ENCODE measurements around the gene PAX1. TPM values are rescaled to one million over a fixed set of nuclear protein-coding genes. Genes with fewer than 3 reads are reported as not detected.

Gene PAX1
- total RNA-seq, result not detected
- not detected for polyA plus RNA-seq
- not detected for total RNA-seq

GRCh38 chr20:21705575-21706260 lies at the start of gene PAX1:
Gene PAX1, plus strand, starts transcription at chr20:21705664. Its CDS starts 49 bp downstream, at chr20:21705713.
- Histone ChIP-seq H3K27ac (ENCODE audit: low read depth, low read length) (no peak within 1 kb of the TSS), H3K9me3 (ENCODE audit: control insufficient read depth in 2 of 3, low read length in 3 of 3) (no peaks in the 10 kb centered on the region), H3K27me3 (ENCODE audit: control insufficient read depth in 2 of 2, insufficient read depth in 2 of 2, low read length in 2 of 2) (peaks cover 0 to 9% of the 10 kb centered on the region in 2 donors), H3K4me3 (ENCODE audit: low read length) (no peak within 1 kb of the TSS), H3K4me1 (ENCODE audit: control insufficient read depth in 2 of 2, insufficient read depth in 2 of 2, low read length in 2 of 2) (no peaks in the 10 kb centered on the region), H3K36me3 (ENCODE audit: control insufficient read depth in 2 of 3, insufficient read depth in 3 of 3, low read length in 3 of 3) (no peaks in the 10 kb centered on the region)
- ATAC-seq (no peak), DNase-seq (no peak)
- peaks cover 0 to 3% (median 0%) of the 10 kb centered on the region in 5 donors for H3K36me3 Mint-ChIP-seq
- ChIA-PET CTCF (no interaction called here), POLR2A (no interaction called here)
- peaks cover 0 to 4% (median 0%) of the 10 kb centered on the region in 11 donors for H3K9me3 Mint-ChIP-seq
- peak within 1 kb of the TSS in 2 of 10 donors; percentile 30 to 35 for H3K4me3 Mint-ChIP-seq
- H3K27ac Mint-ChIP-seq, result peak within 1 kb of the TSS in 1 of 9 donors; percentile 77
- intact Hi-C loops (cut with micrococcal nuclease), result loop anchor here in 1 of 2 donors (2.0 to 10.0 kb wide), 3 partner anchors 193 to 1341 kb away; partner anchors contain the start of genes FOXA2 and INSM1
- H3K4me1 Mint-ChIP-seq, result peaks cover 0 to 19% (median 5%) of the 10 kb centered on the region in 7 donors
- peaks cover 60 to 89% (median 70%) of the 10 kb centered on the region in 5 donors for H3K27me3 Mint-ChIP-seq

- CTCF ChIA-PET, result no interaction called here
- Mint-ChIP-seq H3K9me3 (no peaks in the 10 kb centered on the region), H3K4me1 (peaks cover 0 to 1% (median 0%) of the 10 kb centered on the region in 7 donors), H3K36me3 (no peaks in the 10 kb centered on the region), H3K27me3 (peaks cover 3 to 28% (median 21%) of the 10 kb centered on the region in 5 donors), H3K4me3 (no peak overlapping the region), H3K27ac (no peak overlapping the region)
- intact Hi-C loops (cut with micrococcal nuclease), result no loop called here
- no peak for DNase-seq
- H3K36me3 ChIP-seq (ENCODE audit: control insufficient read depth in 2 of 3, insufficient read depth in 3 of 3, low read length in 3 of 3), result no peaks in the 10 kb centered on the region
- POLR2A ChIA-PET, result no interaction called here
- no peak overlapping the region for H3K4me3 ChIP-seq (ENCODE audit: low read length)
- no peak for ATAC-seq
- H3K4me1 ChIP-seq (ENCODE audit: control insufficient read depth in 2 of 2, insufficient read depth in 2 of 2, low read length in 2 of 2), result no peaks in the 10 kb centered on the region
- no peaks in the 10 kb centered on the region for H3K9me3 ChIP-seq (ENCODE audit: control insufficient read depth in 2 of 3, low read length in 3 of 3)
- H3K27ac ChIP-seq (ENCODE audit: low read depth, low read length), result no peak overlapping the region
- peaks cover 0 to 5% of the 10 kb centered on the region in 2 donors for H3K27me3 ChIP-seq (ENCODE audit: control insufficient read depth in 2 of 2, insufficient read depth in 2 of 2, low read length in 2 of 2)
These were observed 49.0 kb upstream of the PAX1 start for GRCh38 chr20:21656308-21657067.

GRCh38 chr20:21661488-21662055 lies 43.9 kb upstream of the PAX1 start:
- Mint-ChIP-seq H3K27me3 (peaks cover 0 to 21% (median 7%) of the 10 kb centered on the region in 5 donors), H3K9me3 (peaks cover 0 to 2% (median 0%) of the 10 kb centered on the region in 11 donors), H3K27ac (no peak overlapping the region), H3K4me1 (peaks cover 0 to 1% (median 0%) of the 10 kb centered on the region in 7 donors), H3K36me3 (no peaks in the 10 kb centered on the region), H3K4me3 (no peak overlapping the region)
- intact Hi-C loops (cut with micrococcal nuclease), result no loop called here
- Histone ChIP-seq H3K27me3 (ENCODE audit: control insufficient read depth in 2 of 2, insufficient read depth in 2 of 2, low read length in 2 of 2) (peaks cover 0 to under 1% of the 10 kb centered on the region in 2 donors), H3K36me3 (ENCODE audit: control insufficient read depth in 2 of 3, insufficient read depth in 3 of 3, low read length in 3 of 3) (no peaks in the 10 kb centered on the region), H3K9me3 (ENCODE audit: control insufficient read depth in 2 of 3, low read length in 3 of 3) (no peaks in the 10 kb centered on the region), H3K4me1 (ENCODE audit: control insufficient read depth in 2 of 2, insufficient read depth in 2 of 2, low read length in 2 of 2) (no peaks in the 10 kb centered on the region), H3K27ac (ENCODE audit: low read depth, low read length) (no peak overlapping the region), H3K4me3 (ENCODE audit: low read length) (no peak overlapping the region)
- ChIA-PET POLR2A (no interaction called here), CTCF (no interaction called here)
- ATAC-seq, result no peak
- DNase-seq, result no peak

- Histone ChIP-seq H3K27ac (ENCODE audit: low read depth, low read length) (no peak overlapping the region), H3K4me3 (ENCODE audit: low read length) (no peak overlapping the region), H3K27me3 (ENCODE audit: control insufficient read depth in 2 of 2, insufficient read depth in 2 of 2, low read length in 2 of 2) (no peaks in the 10 kb centered on the region), H3K9me3 (ENCODE audit: control insufficient read depth in 2 of 3, low read length in 3 of 3) (no peaks in the 10 kb centered on the region), H3K36me3 (ENCODE audit: control insufficient read depth in 2 of 3, insufficient read depth in 3 of 3, low read length in 3 of 3) (no peaks in the 10 kb centered on the region), H3K4me1 (ENCODE audit: control insufficient read depth in 2 of 2, insufficient read depth in 2 of 2, low read length in 2 of 2) (no peaks in the 10 kb centered on the region)
- no peak for DNase-seq
- peaks cover 0 to 2% (median 0%) of the 10 kb centered on the region in 11 donors for H3K9me3 Mint-ChIP-seq
- no peak overlapping the region for H3K4me3 Mint-ChIP-seq
- peaks cover 0 to 1% (median 0%) of the 10 kb centered on the region in 7 donors for H3K4me1 Mint-ChIP-seq
- no peak for ATAC-seq
- ChIA-PET CTCF (no interaction called here), POLR2A (no interaction called here)
- H3K27ac Mint-ChIP-seq, result no peak overlapping the region
- intact Hi-C loops (cut with micrococcal nuclease), result no loop called here
- no peaks in the 10 kb centered on the region for H3K36me3 Mint-ChIP-seq
- H3K27me3 Mint-ChIP-seq, result peaks cover 0 to 15% (median 5%) of the 10 kb centered on the region in 5 donors
These were observed 42.0 kb upstream of the PAX1 start for GRCh38 chr20:21663465-21663864.

GRCh38 chr20:21665687-21666446 lies 39.6 kb upstream of the PAX1 start:
- H3K4me3 Mint-ChIP-seq, result no peak overlapping the region

GRCh38 chr20:21670126-21670525 lies 35.3 kb upstream of the PAX1 start:
- Mint-ChIP-seq H3K4me3 (no peak overlapping the region), H3K27ac (no peak overlapping the region), H3K36me3 (no peaks in the 10 kb centered on the region), H3K9me3 (peaks cover 0 to 8% (median 3%) of the 10 kb centered on the region in 11 donors), H3K27me3 (peaks cover 0 to 24% (median 6%) of the 10 kb centered on the region in 5 donors), H3K4me1 (no peaks in the 10 kb centered on the region)
- H3K27ac ChIP-seq (ENCODE audit: low read depth, low read length), result no peak overlapping the region
- intact Hi-C loops (cut with micrococcal nuclease), result no loop called here
- no peak for DNase-seq
- H3K27me3 ChIP-seq (ENCODE audit: control insufficient read depth in 2 of 2, insufficient read depth in 2 of 2, low read length in 2 of 2), result no peaks in the 10 kb centered on the region
- H3K9me3 ChIP-seq (ENCODE audit: control insufficient read depth in 2 of 3, low read length in 3 of 3), result no peaks in the 10 kb centered on the region
- H3K36me3 ChIP-seq (ENCODE audit: control insufficient read depth in 2 of 3, insufficient read depth in 3 of 3, low read length in 3 of 3), result no peaks in the 10 kb centered on the region
- no peak for ATAC-seq
- no peak overlapping the region for H3K4me3 ChIP-seq (ENCODE audit: low read length)
- ChIA-PET POLR2A (no interaction called here), CTCF (no interaction called here)
- H3K4me1 ChIP-seq (ENCODE audit: control insufficient read depth in 2 of 2, insufficient read depth in 2 of 2, low read length in 2 of 2), result no peaks in the 10 kb centered on the region

More at GRCh38 chr20:21665687-21666446, 39.6 kb upstream of the PAX1 start:
- CTCF ChIA-PET, result no interaction called here
- H3K27me3 ChIP-seq (ENCODE audit: control insufficient read depth in 2 of 2, insufficient read depth in 2 of 2, low read length in 2 of 2), result no peaks in the 10 kb centered on the region
- POLR2A ChIA-PET, result no interaction called here
- Mint-ChIP-seq H3K27ac (no peak overlapping the region), H3K4me1 (no peaks in the 10 kb centered on the region), H3K27me3 (peaks cover 0 to 10% (median 0%) of the 10 kb centered on the region in 5 donors), H3K9me3 (peaks cover 0 to 2% (median 0%) of the 10 kb centered on the region in 11 donors), H3K36me3 (no peaks in the 10 kb centered on the region)
- H3K27ac ChIP-seq (ENCODE audit: low read depth, low read length), result no peak overlapping the region
- intact Hi-C loops (cut with micrococcal nuclease), result no loop called here
- H3K4me3 ChIP-seq (ENCODE audit: low read length), result no peak overlapping the region
- no peak for DNase-seq
- no peak for ATAC-seq
- no peaks in the 10 kb centered on the region for H3K4me1 ChIP-seq (ENCODE audit: control insufficient read depth in 2 of 2, insufficient read depth in 2 of 2, low read length in 2 of 2)
- H3K9me3 ChIP-seq (ENCODE audit: control insufficient read depth in 2 of 3, low read length in 3 of 3), result no peaks in the 10 kb centered on the region
- H3K36me3 ChIP-seq (ENCODE audit: control insufficient read depth in 2 of 3, insufficient read depth in 3 of 3, low read length in 3 of 3), result no peaks in the 10 kb centered on the region

All from naive thymus-derived CD4-positive, alpha-beta T cell (primary cell).